ENCODE measurements around the gene KRTAP3-3. TPM values are rescaled to one million over a fixed set of nuclear protein-coding genes. Genes with fewer than 3 reads are reported as not detected.

Gene KRTAP3-3
- total and polyA plus RNA-seq, 2 of the 8 experiments (the other 6 are each of a cell fraction or from before 2014, with no cell fraction given) = not detected

DNA sequence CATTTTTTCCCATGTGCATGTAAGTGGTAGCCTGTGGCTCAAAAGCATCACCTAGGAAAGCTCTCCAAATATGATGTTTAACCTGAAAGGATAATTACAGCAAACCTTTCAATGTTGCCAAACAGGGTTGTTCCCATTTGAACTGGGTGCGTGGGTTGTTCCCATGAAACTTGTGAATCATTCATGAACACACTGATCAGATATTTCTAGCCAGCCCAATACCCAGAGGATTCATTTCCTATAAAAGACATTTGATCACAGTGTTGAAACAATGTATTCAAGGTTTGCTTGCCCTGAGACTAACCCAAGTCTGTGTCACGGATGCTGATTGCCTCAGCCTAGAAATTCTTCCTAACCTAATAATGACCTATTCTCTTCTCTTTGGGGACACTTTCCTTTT lies 40.1 kb downstream of the KRTAP3-3 start:
- Histone ChIP-seq H4K8ac (ENCODE audit: extremely low read depth, insufficient read depth, low read length) (no peak overlapping the region), H3K9ac (replicated peaks in 1 of 4; ENCODE audit: extremely low read depth in 1 of 4, low read depth in 3 of 4, low read length in 3 of 4) (no peak overlapping the region), H4K5ac (ENCODE audit: insufficient read length, low read depth, low read length) (no peak overlapping the region), H3K36me3 (ENCODE audit: control insufficient read depth in 2 of 4, insufficient read depth in 4 of 4, low read length in 3 of 4) (no peaks in the 10 kb centered on the region), H2AFZ (ENCODE audit: low read length) (no peak overlapping the region), H2BK12ac (ENCODE audit: low read depth, low read length) (no peak overlapping the region), H3K4me3 (ENCODE audit: extremely low read depth in 1 of 4, insufficient read depth in 2 of 4, low read depth in 3 of 4, low read length in 4 of 4) (no peak overlapping the region), H2BK15ac (ENCODE audit: low read length) (no peak overlapping the region), H2AK5ac (ENCODE audit: low read depth, low read length) (no peak overlapping the region), H3K27me3 (replicated peaks in 1 of 4; ENCODE audit: control insufficient read depth in 3 of 4, extremely low read depth in 1 of 4, insufficient read depth in 3 of 4, low read length in 3 of 4) (no peaks in the 10 kb centered on the region), H3K56ac (replicated peaks; ENCODE audit: insufficient read length, low read depth, low read length) (no peak overlapping the region), H3K4me1 (replicated peaks in 1 of 4; ENCODE audit: control insufficient read depth in 3 of 4, insufficient read depth in 4 of 4, low read length in 3 of 4) (peaks cover 0 to 7% (median 0%) of the 10 kb centered on the region in 4 experiments; a peak in 2 of 7 replicates), H2BK20ac (ENCODE audit: low read length) (no peak overlapping the region), H3K79me2 (ENCODE audit: control insufficient read depth in 1 of 2, insufficient read depth in 2 of 2, low read length in 2 of 2) (no peaks in the 10 kb centered on the region), H3K4ac (replicated peaks; ENCODE audit: insufficient read length, low read depth, low read length) (no peak overlapping the region), H4K91ac (replicated peaks; ENCODE audit: insufficient read length, low read length) (no peak overlapping the region), H3K9me3 (ENCODE audit: insufficient read depth in 2 of 2, low read depth in 1 of 2, low read length in 1 of 2) (no peaks in the 10 kb centered on the region), H3K27ac (ENCODE audit: low read depth, low read length) (no peak overlapping the region), H3K23ac (ENCODE audit: insufficient read length) (no peak overlapping the region), H3K14ac (ENCODE audit: insufficient read length) (no peak overlapping the region), H4K20me1 (replicated peaks in 1 of 2; ENCODE audit: control insufficient read depth in 1 of 2, insufficient read depth in 2 of 2, low read length in 2 of 2) (no peaks in the 10 kb centered on the region), H2BK5ac (ENCODE audit: low read depth, low read length) (no peak overlapping the region), H3K18ac (ENCODE audit: extremely low read depth, low read length) (no peak overlapping the region), H3K4me2 (ENCODE audit: insufficient read depth in 1 of 2, low read depth in 2 of 2, low read length in 2 of 2) (no peak overlapping the region), H3K79me1 (ENCODE audit: low read depth, low read length) (no peaks in the 10 kb centered on the region), H3K23me2 (ENCODE audit: low read depth, low read length) (no peaks in the 10 kb centered on the region), H2BK120ac (replicated peaks; ENCODE audit: low read depth, low read length) (no peak overlapping the region)
- 94% methylated on average over 2 of the region's 2 CpGs; no CpG with 5 or more reads in 1 of the 2 experiments for WGBS, 2 experiments (ENCODE audit: extremely low coverage in 1 of 2, insufficient coverage in 1 of 2, insufficient read length in 1 of 2, insufficient replicate concordance in 2 of 2, low coverage in 1 of 2, low lambda C conversion rate in 2 of 2, missing lambda C conversion rate in 1 of 2)
- DNase-seq (ENCODE audit: low read depth in 1 of 2, low spot score in 2 of 2) (no peak), FAIRE-seq (no peak)
- CTCF ChIA-PET (ENCODE audit: partially characterized antibody) = interaction anchor here (1.6 to 1.9 kb wide), 2 partner anchors 9 to 10 kb away, joined by 3 to 6 read pairs; no protein-coding TSS in a partner anchor
- POLR2A ChIA-PET (ENCODE audit: partially characterized antibody) = no interaction called here
- TF ChIP-seq, protein P1, sequence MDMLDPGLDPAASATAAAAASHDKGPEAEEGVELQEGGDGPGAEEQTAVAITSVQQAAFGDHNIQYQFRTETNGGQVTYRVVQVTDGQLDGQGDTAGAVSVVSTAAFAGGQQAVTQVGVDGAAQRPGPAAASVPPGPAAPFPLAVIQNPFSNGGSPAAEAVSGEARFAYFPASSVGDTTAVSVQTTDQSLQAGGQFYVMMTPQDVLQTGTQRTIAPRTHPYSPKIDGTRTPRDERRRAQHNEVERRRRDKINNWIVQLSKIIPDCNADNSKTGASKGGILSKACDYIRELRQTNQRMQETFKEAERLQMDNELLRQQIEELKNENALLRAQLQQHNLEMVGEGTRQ (IDR thresholded peaks at IDR 0.05; ENCODE audit: low read length) = no peak
- TF ChIP-seq KDM1A (IDR thresholded peaks at IDR 0.05; ENCODE audit: borderline replicate concordance, low read length) (no peak), SP1 (IDR thresholded peaks at IDR 0.05; ENCODE audit: low read depth, low read length) (no peak), TAF7 (optimal IDR thresholded peaks at IDR 0.05; ENCODE audit: borderline replicate concordance, low read depth, low read length) (no peak), SUZ12 (IDR thresholded peaks at IDR 0.05; ENCODE audit: low read length) (no peak)
